ENCODE results near the gene BIN1.

Gene BIN1

GRCh38 chr2:127074936-127075335 is 32.0 kb downstream of the BIN1 start:
- no peak for DNase-seq (ENCODE audit: low spot score)

DNA sequence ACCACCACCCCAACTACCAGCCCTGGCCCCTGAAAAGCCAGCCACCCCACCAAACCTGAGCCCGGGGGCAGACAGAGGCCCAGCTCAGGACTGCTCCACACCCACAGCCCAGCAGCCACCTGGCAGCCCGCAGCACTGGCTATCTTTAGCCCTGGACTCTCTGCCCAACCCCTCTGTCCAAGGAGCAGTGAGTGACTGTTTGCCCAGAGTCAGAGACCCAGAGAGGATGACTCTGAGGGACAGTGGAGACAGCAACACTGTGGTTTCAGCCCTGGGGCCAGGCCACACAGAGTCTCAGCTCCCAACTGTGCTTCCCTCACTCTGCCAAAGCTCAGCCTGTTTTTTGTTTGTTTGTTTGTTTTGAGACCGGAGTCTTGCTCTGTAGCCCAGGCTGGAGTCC is 32.6 kb downstream of the BIN1 start:
- no peak for DNase-seq (ENCODE audit: low spot score)

GRCh38 chr2:127072970-127073369 is 34.0 kb downstream of the BIN1 start:
- no peak for DNase-seq (ENCODE audit: low spot score)

DNA sequence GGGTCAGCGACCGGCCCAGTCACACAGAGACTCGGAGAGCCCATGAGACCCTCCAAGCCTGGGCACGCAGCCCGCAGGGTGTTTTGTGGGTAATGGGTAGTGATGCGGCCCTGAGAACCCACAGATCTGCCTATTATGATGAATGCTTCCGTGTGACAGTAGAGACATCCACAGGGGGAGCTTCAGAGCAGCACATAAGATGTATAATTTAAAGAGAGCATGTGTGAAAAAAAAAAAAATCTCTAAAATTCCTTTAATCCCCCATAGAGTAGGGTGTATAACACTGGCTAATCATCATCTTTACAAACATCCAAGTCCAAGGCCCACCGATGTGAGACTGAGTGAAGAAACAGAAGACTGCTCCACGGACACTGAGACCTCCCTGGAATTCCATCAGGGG is 34.6 kb downstream of the BIN1 start:
- DNase-seq (ENCODE audit: low spot score), result no peak

DNA sequence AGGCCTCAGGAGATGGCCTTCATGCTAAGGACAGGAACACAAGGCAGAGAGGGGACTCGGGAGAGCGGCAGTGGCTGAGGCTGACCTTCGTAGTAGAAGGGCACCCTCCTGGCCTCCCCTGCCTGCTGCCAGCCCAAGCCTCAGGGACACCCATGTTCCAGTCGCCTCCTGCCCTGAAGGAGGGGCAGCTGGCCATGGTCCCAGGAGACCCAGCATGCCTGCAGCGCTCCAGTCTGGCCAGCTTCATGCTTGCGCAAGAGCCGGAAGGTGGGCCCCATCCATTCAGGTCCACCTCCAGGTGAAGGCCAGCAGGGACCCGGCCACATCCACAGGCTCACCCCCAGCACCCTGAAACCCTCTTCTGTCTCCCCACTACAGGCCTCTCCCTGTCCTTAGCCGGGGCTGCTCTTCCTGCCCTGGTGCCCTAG is 35.0 kb downstream of the BIN1 start:
- no peak for DNase-seq (ENCODE audit: low spot score)

- no peak for DNase-seq (ENCODE audit: low spot score)
Observed at GRCh38 chr2:127070221-127070620, 36.7 kb downstream of the BIN1 start.

DNA sequence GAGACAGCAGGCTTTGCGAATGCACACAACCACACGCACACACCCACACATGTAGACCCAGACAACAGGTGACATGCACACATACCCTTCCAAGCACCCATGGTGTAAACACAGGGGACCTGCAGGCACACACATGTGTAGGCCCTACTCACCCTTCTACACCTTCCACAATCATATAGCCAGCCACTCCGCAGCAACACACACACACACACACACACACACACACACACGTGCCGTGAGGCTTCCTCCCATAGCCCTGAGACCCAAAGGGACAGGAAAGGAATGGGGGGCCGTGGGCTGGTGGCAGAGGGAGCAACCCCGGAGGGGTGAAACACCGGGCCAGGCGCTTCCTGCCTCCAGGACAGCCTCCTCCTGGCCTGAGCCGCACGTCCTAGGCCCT is 37.4 kb downstream of the BIN1 start:
- DNase-seq (ENCODE audit: low spot score), result no peak

GRCh38 chr2:127069003-127069402 is 38.0 kb downstream of the BIN1 start:
- DNase-seq (ENCODE audit: low spot score), result no peak

DNA sequence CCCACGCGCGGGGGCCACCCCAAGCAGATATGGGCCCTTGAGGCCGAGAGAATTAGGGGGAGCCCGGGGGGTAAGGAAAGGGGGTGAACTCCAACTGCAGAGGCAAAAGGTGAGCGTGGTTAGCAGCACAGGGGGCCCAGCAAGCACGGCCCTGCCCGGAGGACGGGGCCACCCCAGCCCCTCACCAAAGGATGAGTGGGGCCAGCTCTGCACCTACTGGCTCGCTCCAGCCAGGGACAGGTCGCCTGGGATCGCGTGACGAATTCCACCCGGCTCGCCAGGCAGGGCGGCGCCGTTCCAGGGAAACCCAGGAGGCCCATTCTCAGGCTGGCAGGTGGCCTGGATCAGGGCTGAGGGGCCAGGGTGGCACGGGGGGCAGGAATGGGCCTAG is 38.6 kb downstream of the BIN1 start:
- DNase-seq (ENCODE audit: low spot score), result no peak

- peak; percentile 81 for DNase-seq (ENCODE audit: low spot score)
Observed at GRCh38 chr2:127067620-127068350, 39.2 kb downstream of the BIN1 start.

DNA sequence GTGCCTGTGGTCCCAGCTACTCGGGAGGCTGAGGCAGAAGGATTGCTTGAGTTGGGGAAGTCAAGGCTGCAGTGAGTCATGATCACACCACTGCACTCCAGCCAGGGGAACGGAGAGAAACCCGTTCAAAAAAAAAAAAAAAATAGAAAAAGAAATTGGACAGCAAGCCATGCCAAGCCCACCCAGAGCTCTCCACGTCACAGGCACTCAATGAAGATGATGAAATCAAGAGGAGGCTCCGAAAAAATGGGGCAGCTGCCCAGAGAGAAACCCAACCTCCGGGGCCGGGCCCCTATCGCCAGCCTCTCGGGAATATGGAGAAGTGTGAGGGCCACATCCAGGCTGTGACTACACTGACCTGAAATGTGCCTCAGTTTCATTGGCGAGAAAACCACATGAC is 40.0 kb downstream of the BIN1 start:
- DNase-seq (ENCODE audit: low spot score), result no peak

DNA sequence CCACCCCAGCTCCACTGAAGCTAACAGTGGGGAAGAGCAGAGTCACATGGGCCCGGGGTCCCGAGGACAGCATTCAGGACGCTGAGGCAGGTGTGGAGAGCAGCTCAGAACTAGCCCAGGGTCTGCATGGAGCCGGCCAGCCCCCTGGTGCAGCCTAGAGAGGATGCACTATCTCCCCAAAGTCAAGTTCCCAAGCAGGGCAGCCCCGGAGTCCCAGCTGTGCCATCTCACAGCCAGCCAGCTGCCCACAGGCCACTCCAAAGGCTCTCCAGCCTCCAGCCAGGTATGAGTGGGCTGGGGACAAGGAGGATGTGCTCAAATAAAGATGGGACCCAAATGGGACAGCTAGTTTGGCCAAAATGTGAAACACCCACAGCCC is 41.0 kb downstream of the BIN1 start:
- no peak for DNase-seq (ENCODE audit: low spot score)

DNA sequence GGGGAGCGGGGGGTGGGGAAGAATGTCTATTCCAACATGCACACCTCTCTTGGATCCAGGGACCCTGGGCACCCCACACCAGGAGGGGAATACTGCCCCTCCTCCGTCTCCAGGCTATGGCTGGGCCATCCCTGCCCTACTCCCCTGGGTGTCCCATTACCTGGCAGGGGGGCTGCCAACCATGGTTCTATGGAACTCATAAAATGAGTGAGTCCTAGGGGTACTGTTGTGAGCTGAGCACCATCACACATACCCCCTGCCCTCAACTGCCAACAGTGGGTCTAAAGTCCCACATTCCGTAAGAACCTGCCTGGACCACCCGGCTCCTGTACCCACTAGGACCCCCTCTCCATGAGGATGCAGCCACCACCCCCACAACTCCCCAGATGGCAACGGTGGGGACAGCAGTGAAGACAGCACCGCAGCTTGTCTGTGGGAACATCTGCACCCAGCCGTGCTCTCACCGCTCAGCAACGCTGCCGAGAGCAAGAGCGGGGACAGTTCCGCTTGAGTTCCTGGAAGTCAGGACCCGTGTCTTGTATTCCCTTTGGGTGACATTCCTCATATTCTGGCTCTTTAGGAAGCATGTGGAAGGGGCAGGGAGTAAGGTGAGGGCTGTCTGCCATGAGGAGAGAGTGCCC is 41.5 kb downstream of the BIN1 start:
- no peak for DNase-seq (ENCODE audit: low spot score)

DNA sequence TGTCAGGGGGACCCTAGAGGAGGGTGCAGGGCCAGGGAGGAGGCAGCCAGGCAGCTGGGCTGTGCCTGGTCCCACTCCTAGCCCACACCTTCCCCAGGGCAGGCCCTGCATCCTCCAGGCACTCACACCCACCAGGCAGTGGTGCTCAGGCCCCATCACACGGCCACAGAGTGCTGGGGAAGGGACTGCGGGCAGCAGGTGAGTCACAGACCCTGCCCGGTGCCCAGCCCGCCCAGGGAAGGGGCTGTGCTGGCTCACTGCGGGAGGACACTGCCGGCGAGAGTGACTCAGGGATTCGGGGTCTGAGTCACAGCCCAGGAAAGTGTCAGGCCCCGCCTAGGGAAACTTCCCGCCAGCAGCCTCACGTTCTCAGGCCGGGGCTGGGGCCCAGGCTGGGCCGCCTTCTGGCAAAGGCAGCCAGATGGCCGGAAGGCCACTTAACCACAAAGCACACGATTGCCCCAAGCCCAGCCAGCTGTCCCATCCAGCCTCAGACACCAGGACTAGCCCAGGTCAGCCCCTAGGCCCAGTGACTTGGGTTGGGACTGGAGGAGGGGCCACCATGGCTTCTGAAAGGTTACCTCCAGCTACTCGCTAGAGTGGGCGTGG is 42.2 kb downstream of the BIN1 start:
- peak; percentile 84 for DNase-seq (ENCODE audit: low spot score)

- DNase-seq (ENCODE audit: low spot score), result no peak
Observed at GRCh38 chr2:127063701-127064590, 43.0 kb downstream of the BIN1 start.

DNA sequence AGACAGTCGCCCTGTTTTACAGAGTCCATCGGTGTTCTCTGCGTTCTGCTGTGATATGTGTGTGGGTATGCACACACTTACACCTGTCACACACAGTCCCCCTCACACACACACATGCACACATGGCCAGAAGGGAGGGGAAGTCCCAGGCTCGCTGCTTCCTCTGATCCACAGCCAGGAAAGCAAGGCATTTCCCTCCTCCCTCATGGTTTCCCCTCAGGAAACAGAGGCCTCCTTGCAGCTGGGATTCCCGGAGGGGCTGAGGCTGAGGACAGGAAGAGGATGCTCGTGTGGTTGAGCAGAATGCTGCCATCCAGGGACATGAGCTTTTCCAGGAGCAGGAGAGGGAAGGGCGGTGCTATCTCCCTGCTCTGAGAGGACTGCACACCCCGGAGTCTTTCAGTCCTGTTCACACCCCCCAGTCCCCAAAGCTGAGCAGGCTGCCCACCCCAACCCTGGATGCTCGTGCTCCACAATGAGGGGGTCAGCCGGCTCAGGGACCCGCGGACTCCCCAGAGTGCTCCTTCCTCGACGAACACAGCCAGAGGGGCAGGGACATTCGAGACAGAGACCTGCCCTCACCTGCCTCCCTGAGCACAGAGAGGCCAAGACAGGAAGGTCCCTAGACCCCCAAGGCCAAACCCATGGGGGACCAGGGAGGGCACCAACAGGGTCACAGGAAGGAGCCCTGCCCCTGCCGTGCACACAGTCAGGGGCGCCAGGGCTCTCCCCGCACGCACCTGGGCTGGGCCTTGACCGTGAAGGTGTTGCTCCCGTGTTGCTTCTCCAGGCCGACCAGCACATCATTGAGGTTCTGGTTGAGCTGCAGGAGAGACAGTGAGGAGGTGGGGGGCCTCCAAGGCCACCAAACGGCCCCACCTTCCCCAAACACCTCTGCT is 45.3 kb downstream of the BIN1 start:
- no peak for DNase-seq (ENCODE audit: low spot score)

GRCh38 chr2:127060264-127060945 is 46.5 kb downstream of the BIN1 start:
- DNase-seq (ENCODE audit: low spot score), result no peak

- DNase-seq (ENCODE audit: low spot score), result no peak
Observed at GRCh38 chr2:127059559-127059958, 47.4 kb downstream of the BIN1 start.

GRCh38 chr2:127058954-127059252 is 48.1 kb downstream of the BIN1 start:
- DNase-seq (ENCODE audit: low spot score), result no peak

- DNase-seq (ENCODE audit: low spot score), result no peak
Observed at GRCh38 chr2:127058246-127058953, 48.6 kb downstream of the BIN1 start.

All from HuH-7.5 (cell line).